ENCODE data around the gene CBX8.

DNA sequence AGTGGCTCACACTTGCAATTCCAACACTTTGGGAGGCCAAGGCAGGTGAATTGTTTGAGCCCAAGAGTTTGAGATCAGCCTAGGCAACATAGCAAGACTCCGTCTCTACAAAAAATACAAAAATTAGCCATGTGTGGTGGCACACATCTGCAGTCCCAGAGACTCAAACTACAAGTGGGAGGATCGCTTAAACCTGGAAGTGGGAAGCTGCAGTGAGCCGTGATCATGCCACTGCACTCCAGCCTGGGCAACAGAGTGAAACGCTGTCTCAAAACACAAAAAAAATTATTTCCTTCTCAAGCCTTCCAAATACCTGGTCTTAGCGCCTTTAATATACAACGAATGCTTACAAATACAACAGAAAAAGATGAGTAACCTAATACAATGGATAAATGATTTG is 38.6 kb downstream of the CBX8 start:
- TF ChIP-seq POLR2A (IDR thresholded peaks at IDR 0.05; ENCODE audit: low read depth, low read length) (no peak), POLR2AphosphoS5 (IDR thresholded peaks at IDR 0.05; ENCODE audit: low read depth, low read length) (no peak), TAF1 (IDR thresholded peaks at IDR 0.05; ENCODE audit: low read depth, low read length) (no peak), SPI1 (IDR thresholded peaks at IDR 0.05; ENCODE audit: low read depth, low read length) (no peak), PAX5 (IDR thresholded peaks at IDR 0.05; ENCODE audit: insufficient read depth, low read length, severe bottlenecking) (no peak), POU2F2 (IDR thresholded peaks at IDR 0.05; ENCODE audit: low read depth, low read length) (no peak)
